Left hindlimb (tissue), 1 donor: ENCODE results near the gene C21orf58.

Experiments
- DNase-seq: peaks from one replicate; pipeline ENCODE4 v3.0.0-alpha.2; 2018

The C21orf58 gene

DNA sequence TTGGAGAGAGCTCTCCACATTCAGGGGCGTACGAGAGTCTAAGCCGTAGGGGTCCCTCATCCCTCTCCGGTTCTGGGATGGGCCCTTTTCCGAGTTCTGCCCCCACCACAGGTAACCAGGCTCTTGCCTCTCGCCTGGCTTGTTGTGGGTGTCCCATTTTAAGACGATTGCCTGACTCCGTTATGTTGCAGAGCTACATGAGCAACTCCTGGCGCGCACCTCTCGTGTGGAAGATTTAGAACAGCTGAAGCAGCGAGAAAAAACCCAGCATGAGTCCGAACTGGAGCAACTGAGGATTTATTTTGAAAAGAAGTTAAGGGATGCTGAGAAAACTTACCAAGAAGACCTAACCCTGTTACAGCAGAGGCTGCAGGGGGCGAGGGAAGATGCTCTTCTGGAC lies 29.2 kb upstream of the C21orf58 start:
- DNase-seq = no peak

DNA sequence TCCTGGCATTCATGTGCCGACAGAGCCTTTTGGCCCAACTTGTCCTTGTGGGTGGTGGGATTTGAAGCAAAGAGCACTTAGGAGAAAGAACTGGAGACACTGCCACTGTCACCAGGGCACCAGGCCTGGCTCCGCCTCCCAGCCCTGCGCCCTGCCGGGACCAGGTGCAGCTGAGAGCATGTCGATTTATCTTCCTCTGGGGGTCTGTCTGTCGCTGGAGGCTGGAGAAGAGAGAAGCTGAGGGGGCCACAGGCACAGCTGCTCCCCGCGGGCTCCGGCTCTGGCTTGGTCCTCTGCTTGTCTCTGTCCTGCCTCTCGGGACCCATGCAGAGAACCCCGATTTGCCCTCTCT lies 28.5 kb upstream of the C21orf58 start:
- DNase-seq = no peak

DNA sequence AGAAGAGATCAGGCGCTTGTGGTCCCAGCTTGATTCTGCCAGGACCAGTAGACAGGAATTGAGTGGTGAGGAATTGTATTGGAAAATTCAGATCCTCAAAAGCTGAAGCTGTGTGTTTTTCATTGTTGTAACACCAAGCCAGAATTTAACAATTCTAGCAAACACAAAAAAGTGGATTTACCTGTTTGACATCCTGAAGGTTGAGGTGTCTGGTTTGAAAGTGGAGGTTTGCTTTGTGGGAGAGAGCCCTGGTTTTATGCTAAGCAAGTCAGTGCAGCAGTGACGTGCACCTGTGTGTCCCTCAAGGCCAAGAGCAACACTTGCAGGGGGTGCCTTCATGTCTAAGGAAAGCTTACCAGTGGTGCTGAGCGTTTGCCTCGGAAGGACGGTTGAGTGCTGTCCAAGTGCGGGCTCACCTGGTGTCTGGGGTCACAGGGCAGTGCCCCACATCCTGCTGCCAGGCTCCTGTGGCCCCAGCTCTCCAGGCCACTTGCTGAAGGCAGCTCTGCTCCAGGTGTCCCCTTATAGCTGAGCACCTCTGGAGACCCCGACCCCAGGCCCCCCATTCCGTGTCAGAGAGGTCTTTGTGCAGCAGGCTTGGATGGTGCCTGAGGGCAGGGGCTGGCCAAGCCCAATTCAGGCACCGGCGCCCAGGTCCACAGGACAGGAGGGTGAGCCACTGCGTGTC lies 27.9 kb upstream of the C21orf58 start:
- DNase-seq = no peak

DNA sequence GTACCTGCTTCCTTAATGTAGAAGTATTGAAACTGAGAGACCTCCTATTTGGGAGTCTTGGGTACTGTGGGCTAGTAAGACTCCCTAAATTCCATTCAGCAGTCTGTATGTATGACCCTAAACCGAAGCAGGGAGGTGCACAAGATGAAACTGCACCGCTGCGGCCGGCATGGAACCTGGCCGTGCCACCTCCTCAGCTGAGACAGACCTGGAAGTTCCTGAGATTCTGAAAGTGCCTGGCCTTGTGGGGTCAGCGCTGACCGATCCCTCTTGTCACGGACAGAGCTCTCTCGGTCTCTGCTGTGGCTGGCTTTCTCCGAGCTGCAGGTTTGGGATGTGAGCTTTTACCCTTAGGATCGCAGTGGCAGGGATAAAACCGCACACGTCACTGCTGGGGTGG lies 27.3 kb upstream of the C21orf58 start:
- DNase-seq = no peak

DNA sequence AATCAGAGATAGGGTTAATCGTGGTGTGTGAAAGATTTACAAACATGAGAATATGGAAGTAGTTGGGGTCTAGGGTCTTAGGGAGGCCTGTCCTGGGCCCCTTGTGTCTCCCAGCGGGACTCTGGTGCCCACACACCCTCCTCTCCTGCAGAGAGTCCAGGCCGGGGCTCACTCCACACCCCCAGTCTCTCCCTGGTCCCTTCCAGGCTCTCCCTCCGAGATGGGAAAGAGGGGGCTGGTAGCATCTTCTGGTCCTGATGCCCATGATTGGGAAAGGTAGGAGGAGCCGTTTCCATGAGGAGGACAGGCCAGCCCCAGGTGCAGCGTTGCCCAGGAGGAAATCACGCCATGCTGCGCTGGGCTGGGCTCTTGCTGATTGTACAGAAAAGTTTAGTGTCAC lies 26.9 kb upstream of the C21orf58 start:
- no peak for DNase-seq

DNA sequence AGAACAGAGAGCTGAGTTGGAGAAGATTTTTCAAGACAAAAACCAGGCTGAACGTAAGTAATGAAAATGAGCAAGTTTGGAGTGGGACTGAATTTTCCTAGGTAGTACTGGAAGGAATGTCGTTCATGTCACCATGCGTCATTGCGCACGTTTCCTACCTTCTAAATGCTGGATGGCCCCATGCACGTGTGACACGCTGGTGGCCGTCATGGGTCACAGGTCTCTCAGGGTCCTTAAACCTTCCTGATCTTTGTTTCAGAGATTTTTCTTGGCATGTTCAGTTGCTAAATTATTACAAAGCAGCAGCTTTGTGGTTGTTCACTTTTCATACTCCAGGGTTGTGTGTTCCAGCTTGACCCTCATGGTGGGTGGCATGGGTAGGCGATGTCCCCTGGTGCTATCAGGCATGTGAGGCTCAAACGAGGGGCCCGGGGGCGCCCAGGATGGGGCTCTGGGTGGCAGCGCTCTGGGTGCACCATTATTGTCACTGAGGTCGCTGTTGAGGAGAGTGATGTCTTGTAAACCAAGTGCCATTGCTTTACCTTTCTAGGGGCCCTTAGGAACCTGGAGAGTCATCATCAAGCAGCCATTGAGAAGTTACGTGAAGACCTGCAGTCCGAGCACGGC lies 25.6 kb upstream of the C21orf58 start:
- DNase-seq = no peak

DNA sequence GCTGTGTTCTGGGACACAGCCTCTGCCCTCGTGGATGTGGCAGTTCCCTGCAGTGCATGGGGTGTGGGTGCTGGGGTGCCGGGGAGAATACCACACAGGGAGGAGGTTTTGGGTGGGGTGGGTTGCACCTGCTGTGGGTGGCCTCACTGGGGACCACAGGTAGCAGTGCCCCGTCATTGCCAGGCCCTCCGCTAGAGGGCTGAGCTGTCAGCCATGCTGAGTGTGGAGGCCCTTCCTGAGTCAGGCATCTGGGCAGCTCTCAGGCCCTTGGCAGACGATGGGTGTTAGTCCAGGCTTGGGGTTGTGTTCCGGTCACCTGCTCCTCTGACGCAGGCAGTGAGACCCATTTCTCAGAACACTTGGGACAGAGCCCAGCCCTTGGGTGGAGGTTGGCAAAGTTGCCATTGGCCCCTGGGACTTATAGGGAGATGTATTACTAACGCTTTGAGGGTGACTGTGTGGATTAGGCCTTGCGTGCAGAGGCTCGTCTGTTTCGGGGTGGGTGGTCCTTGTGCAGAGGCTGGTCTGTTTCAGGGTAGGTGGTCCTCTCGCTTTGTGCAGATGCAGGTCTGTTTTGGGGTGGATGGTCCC lies 24.2 kb upstream of the C21orf58 start:
- no peak for DNase-seq

DNA sequence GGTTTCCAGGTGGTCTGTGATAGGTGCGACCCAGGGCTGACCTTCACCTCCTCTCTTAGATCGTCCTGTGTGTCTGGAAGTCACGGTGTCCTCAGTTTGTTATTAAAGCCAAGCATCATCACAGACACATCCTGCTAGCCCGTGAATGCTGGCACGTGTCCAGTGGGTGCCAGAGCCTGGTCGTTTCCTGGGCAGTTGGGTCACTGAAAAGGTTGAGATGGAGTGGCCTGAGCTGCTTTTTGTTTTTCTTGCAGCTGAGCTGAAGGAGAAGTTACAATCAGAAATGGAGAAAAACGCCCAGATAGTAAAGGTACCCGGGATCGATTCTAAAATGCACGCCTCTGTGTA lies 23.5 kb upstream of the C21orf58 start:
- DNase-seq = no peak

DNA sequence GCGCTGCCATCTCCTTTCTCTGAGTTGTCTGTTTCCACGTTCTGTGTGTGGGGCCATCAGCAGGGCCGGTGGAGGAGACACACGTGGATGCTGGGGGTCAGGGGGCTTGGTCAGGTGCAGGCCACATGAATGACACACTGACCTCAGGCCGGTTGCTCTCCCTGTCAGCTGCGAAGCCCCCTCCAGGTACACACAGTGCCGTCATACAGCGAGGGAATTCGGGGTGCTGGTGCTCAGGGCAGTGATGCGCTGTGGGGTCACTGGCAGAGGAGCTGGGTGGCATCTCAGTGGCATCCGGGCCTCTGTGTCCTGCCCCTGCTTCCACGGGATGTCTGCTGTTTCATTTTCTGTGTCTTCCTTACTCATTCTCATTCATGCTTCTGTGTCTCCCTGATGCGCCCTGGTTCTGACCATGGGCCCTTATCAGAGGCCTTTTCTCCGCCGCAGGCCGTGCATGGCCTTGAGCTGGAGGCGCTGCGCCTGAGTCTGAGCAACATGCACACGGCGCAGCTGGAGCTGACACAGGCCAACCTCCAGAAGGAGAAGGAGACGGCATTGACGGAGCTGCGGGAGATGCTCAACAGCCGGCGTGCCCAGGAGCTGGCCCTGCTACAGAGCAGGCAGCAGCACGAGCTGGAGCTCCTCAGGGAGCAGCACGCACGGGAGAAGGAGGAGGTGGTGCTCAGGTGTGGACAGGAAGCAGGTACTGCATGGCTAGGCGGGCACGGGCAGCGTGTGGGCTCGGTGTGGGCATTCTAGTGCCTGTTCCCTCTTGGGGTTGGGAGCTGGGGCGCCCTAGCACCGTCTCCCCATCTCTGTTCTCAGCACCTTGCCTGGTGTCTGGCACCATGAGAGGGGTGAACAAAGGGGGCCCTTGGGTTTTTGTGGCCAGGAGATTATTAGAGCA lies 22.9 kb upstream of the C21orf58 start:
- DNase-seq = no peak

DNA sequence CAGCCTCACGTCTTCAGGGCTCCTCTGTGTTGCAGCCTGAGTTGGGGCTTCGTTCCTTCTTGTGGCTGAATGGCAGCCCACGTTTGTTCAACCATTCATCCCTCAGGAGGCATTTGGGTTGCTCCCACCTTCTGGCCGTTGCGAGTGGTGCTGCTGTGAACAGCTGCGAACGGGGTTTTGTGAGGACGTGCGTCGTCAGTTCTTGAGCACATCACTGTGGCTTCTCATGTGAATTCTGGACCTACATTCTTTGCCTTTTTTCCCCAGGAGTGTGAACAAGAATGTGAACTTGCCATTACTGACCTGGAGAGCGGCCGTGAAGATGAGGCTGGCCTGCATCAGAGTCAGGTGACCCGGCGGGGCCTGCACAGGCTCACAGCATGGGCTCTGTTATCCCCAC lies 22.2 kb upstream of the C21orf58 start:
- no peak for DNase-seq

DNA sequence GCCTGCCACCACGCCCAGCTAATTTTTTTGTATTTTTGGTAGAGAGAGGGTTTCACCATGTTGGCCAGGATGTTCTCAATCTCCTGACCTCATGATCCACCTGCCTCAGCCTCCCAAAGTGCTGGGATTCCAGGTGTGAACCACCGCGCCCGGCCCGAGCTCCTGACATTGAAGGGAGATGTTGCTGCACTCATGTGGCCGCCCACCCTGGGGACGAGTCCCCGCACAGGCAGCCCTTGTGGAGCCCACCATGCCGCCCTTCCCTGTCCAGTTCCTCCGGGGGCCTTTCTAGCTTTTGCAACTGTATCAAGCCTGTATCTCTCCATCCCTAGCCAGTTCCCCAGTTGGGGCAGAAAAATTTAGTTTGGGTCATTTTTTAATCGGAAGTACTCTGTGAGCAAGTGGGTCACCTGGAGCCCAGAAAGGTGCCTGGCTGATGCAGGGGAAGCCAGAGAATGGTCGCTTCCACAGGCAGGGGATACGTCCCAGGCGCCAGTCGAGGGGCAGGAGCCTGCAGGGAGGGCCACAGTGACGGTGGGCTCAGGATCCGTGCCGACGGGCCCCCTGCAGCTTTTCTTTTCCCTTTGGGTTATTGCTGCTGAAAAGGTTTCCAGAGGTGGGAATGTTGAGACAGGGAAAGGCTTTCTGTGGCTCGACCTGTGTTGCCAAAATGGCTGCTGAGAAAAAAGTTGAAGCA lies 20.7 kb upstream of the C21orf58 start:
- DNase-seq = no peak

DNA sequence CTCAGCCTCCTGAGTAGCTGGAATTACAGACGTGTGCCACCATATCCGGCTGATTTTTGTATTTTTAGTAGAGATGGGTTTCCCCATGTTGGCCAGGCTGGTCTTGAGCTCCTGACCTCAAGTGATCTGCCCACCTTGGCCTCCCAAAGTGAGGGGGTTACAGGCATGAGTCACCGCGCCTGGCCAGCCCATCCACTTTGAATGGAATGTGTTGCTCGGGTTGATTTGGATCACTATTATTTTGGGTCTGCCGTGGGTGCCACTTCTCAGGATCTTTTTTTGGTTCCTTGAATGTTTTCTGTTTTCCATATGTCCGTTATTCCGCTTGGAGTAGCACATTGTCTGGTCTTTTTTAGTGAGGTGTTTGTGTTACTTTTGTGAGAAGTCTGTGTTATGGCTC lies 17.3 kb upstream of the C21orf58 start:
- no peak for DNase-seq

DNA sequence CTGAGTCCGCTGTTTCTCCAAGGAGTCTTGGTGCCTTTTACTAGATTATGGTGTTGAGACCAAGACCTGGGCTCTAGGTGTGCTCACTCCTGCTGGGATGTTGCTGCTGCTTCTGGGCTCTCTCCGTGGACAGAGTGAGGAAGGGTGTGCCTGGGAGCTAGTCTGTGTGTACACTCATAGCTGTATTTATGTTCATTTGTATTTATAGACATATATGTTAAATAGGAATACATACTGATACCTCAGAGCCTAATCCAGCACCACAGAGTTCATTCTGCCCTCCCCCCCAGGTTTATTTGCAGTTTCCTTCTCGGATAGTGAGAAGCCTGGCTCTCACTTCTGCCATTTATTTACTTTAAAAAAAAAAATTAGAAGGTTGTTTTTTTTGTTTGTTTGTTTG lies 12.9 kb upstream of the C21orf58 start:
- DNase-seq = no peak

DNA sequence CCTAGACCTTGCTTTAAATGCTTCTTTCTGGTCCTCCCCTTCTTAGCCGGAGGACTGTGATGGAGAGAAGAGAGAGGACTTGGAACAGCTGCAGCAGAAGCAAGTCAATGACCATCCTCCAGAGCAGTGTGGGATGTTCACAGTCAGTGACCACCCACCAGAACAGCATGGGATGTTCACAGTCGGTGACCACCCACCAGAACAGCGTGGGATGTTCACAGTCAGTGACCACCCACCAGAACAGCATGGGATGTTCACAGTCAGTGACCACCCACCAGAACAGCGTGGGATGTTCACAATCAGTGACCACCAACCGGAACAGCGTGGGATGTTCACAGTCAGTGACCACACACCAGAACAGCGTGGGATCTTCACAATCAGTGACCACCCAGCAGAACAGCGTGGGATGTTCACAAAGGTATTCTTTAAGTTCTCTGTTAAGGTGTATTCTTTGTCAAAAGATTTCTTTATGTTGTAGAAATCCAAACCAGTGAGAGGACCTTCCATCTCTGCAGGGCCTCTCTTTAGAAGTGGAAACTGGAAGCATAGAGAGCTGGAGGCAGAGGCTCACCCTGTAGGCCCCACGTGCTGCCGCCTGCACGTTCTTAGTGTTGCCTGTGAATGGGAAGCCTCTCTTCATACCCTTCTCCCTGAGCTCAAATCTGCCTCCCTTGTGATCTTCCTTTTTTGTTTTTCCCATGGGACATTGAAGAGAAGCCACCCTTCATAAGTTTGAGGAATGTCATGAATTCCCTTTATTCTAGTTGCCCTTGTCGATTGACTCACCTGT lies 10.9 kb upstream of the C21orf58 start:
- DNase-seq = no peak

DNA sequence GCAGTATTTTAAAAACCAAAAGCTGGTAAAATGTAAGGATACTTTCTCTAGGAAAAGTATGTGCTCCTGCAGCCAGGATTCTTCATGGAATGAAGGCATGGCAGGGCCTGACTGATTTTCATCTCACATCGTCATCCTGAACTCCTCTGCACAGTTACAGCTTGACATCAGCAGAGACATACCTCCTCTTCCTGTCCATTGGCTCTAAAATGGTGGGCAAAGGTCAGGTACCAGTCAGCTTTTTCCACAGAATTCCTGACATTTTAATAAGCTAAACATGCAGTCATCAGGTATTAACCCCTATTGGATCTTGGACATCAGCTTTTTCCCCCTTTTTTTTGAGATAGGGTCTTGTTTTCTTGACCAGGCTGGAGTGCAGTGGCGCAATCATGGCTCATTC lies 6.1 kb upstream of the C21orf58 start:
- DNase-seq = no peak

DNA sequence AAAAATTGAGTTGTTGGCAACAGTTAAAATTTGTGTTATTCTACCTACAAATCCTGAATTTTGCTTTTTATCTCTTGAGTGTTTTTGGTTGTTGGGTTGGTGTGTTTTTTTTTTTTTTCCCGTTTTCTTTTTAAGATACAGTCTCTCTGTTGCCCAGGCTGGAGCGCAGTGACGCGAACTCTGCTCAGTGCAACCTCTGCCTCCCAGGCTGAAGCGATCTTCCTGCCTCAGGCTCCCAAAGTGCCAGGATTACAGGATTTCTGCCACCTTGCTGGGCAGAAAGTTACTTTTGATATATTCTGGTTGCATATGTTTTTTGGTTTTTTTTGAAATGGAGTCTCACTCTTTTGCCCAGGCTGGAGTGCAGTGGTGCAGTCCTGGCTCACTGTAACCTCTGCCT lies 4.5 kb upstream of the C21orf58 start:
- no peak for DNase-seq

DNA sequence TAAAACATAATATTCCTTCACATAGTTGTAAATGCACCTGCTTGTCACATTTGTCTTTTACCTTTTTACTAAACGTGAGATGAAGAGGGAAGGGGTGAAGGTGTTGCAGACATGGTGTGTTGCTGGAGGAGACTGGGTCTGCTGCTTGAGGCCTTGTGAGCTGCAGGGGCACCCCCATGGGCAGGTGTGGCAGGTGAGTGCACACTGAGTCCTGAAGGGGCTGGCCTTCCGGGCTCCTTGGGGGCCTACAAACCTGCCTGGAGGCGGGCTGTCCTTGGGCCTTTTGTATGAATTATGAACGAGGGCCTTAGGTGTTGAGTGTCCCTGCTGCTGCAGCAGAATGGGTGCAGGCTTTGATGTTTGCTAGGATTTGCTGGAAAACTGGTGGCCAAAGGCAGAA lies 4.0 kb upstream of the C21orf58 start:
- DNase-seq = no peak

DNA sequence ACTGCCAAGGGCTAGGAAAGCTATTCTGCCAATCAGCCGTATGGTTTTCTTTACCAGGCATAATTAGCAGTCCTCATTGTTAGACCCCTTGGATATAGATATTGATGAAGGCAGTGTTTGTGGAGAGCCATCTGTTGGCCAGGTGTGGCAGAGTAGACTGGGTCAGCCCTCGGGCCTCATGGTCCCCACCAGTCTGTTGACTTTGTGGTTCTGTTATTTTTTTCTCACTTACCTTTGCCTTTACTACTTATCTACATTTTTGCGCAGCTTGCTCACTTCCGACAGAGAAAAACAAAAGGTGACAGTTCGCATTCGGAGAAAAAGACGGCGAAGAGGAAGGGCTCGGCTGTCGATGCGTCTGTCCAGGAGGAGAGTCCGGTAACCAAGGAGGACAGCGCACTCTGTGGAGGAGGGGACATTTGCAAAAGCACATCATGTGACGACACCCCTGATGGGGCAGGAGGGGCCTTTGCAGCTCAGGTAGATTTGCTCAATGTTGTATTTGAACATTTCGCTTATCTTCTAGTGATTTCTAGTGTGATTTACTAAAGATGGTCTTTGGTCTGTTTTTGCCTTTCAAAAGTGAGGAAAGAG lies 2.5 kb upstream of the C21orf58 start:
- no peak for DNase-seq

DNA sequence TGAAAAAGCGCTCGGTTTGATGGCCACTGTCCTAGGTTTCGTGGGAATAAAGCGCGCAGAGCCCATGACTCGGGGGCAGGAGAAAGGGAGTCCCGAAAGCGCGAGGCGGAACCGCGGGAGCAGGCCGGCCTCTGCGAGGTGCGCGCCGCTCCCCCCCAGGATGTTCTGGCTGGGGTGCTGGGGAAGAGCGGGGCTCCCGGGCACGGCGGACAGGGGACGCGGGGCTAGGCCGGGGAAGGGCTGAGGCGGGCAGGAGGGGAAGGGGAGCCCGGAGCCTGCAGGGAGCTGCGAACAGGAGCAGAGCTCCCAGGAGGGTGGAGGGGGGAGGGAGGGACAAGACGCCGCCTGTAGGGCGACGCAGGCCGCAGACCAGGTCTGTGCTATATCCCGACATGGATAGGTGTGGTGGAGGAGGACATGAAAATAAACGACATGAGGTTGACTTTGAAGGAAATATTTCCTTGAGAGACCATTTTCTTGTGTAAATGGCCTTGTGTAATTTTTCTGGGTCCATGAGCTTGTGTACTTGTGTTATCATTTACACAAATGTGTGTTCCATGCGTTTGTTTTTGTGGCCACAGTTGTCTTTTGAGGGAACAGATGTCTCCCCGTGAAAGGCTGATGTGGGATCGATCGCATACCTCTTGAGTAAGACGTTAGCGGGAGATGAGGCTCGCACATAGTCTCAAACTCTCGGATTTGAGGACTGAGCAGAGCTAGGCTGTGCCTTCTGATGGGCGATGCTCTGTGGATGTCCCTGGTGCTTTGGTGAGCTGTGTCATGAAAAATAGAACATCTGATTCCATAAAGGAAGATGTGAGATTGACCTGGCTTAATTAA lies 1.6 kb upstream of the C21orf58 start:
- peak; percentile 48 for DNase-seq

DNA sequence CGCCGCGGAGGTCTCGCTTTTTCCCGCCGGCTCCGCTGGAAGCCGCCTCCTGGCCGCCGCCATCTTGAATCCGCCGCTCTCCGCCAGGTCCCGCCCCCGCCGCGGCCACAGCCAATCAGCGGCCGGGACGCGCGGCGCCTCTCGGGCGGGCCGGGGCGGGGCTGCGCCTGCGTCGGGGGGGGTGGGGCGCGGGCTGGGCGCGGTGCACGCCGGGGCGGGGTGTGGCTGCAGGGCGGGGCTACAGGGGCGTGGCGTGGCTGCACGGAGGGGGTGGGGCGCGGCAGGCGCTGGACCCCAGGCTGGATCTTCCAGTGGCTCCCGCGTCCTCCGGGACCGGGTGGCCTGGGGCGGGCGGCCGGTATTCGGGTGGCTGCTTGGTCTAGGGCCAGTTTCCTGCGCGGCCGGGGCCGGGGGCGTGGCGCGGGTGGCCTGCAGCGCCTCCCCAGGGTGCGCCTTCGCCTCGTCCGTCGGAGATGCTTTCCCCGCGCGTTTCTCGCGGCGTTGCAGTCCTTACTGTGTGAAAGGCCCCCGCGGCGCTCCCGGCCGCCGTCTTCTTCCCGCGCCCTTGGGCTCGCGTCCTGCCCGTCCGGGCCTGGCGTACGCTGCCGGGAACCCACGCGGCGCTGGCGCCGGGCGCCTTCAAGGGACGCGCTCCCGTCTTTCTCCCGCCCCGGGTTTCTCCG lies 861 bp upstream of the C21orf58 start:
- DNase-seq = peak; percentile 95
